Uterus (tissue), 2 donors: ENCODE measurements around the gene RNF13.

ENCODE experiments used
- CTCF ChIP-seq, 4 experiments: fragments of 200-600 bp in 2 of 4; fragments of 450-650 bp in 2 of 4; sonication (generic) in 2 of 4; IDR thresholded peaks; one replicate each; pipeline ENCODE4 v1.5.1; 2016 to 2019; ENCODE audit warnings: antibody characterized with exemption in 4 of 4, mild to moderate bottlenecking in 2 of 4, moderate library complexity in 1 of 4
- POLR2A ChIP-seq, 2 donors: fragments of 450-650 bp; IDR thresholded peaks; one replicate each; pipeline ENCODE4 v1.6.1; 2016; ENCODE audit warnings: antibody characterized with exemption in 2 of 2, mild to moderate bottlenecking in 1 of 2, moderate library complexity in 1 of 2

- no peak for TF ChIP-seq POLR2A (IDR thresholded peaks at IDR 0.05)
- peak; percentile 44 to 73 (median 66) for TF ChIP-seq CTCF (IDR thresholded peaks at IDR 0.05)
Observed at GRCh38 chr3:149808209-149808829, 4.7 kb upstream of the RNF13 start.
